Heart right ventricle (tissue), 16 donors: Measurements from ENCODE around the gene INPP4B. TPM values are rescaled to one million over a fixed set of nuclear protein-coding genes. Genes with fewer than 3 reads are reported as not detected.

Experiments used
- ATAC-seq, 8 donors: fragments of 200-7000 bp; cut with Tn5 transposase; one replicate each; pipeline ENCODE4 v1.9.1; 2020; ENCODE audit warnings: mild to moderate bottlenecking in 8 of 8, moderate library complexity in 8 of 8, moderate number of reproducible peaks in 1 of 8
- DNase-seq, 2 donors: peaks; one replicate each; pipeline ENCODE4 v3.0.0-alpha.2; 2020
- H3K27ac ChIP-seq, 10 donors: fragments of 200-600 bp; sonication (generic) in 2 of 10; one replicate each; pipeline versions ENCODE4 v1.5.0 to v1.8.0; 2020 to 2022; ENCODE audit warnings: mild to moderate bottlenecking in 3 of 10
- H3K27me3 ChIP-seq, 7 donors: fragments of 200-600 bp; one replicate each; pipeline ENCODE4 v1.8.0; 2021 to 2022; ENCODE audit warnings: mild to moderate bottlenecking in 2 of 7
- H3K36me3 ChIP-seq, 9 donors: fragments of 200-600 bp; sonication (generic) in 1 of 9; one replicate each; pipeline versions ENCODE4 v1.5.0 to v1.8.0; 2020 to 2022; ENCODE audit warnings: mild to moderate bottlenecking in 2 of 9
- H3K4me1 ChIP-seq, 9 donors: fragments of 200-600 bp; sonication (generic) in 1 of 9; one replicate each; pipeline versions ENCODE4 v1.5.0 to v1.8.0; 2020 to 2022; ENCODE audit warnings: mild to moderate bottlenecking in 4 of 9
- H3K4me3 ChIP-seq, 10 donors: fragments of 200-600 bp; sonication (generic) in 2 of 10; one replicate each; pipeline versions ENCODE4 v1.5.0 to v1.8.0; 2020 to 2022; ENCODE audit warnings: mild to moderate bottlenecking in 7 of 10, moderate library complexity in 2 of 10
- H3K9me3 ChIP-seq, 11 donors: fragments of 200-600 bp in 10 of 11; sonication (generic) in 2 of 11; one replicate each; pipeline versions ENCODE4 v1.5.0 to v1.8.0; 2013 to 2022; ENCODE audit warnings: mild to moderate bottlenecking in 2 of 11, control low read depth in 1 of 11, moderate library complexity in 1 of 11
- WGBS, 2 donors: extraction: QIAGEN DNeasy Blood & Tissue Kit; methylation state at CpG; one replicate each; pipeline ENCODE4 v1.1.7; 2013; ENCODE audit warnings: inconsistent platforms in 1 of 2; 5-methylcytosine and 5-hydroxymethylcytosine counted together
- intact Hi-C, 10 donors: fragments of 100-400 bp; cut with DNase I; formaldehyde crosslinking; loops; one replicate each; pipeline versions ENCODE4 v1.11.1 to v1.14.2; 2022
- polyA plus RNA-seq, 2 donors: library from polyadenylated mRNA; stranded (reverse); fragments of 200-250 nt; gene quantifications; one replicate each; pipeline ENCODE4 v1.2.3, GENCODE V29; 2013
- total RNA-seq, 10 donors: library from RNA; stranded (reverse); fragmentation: NEBNext Ultra II Directional in 3 of 10; extraction: Animal tissue kit (Norgen Biotek cat#: 25700) in 3 of 10; gene quantifications; one replicate each; pipeline versions ENCODE4 v1.2.1 to v1.2.4, GENCODE V29; 2021 to 2023
- TF ChIP-seq, protein P1 (sequence below), 9 donors: fragments of 200-600 bp; sonication (generic) in 2 of 9; IDR thresholded peaks; one replicate each; pipeline versions ENCODE4 v1.5.0 to v1.8.0; 2021 to 2022; ENCODE audit warnings: antibody characterized with exemption in 9 of 9, mild to moderate bottlenecking in 5 of 9, moderate library complexity in 1 of 9
- donor health status: Arrhythmogenic right ventricular cardiomyopathy.
- donor health status: ischemic (EF 13 %, LVEDD 7.1; RV severe dilation, severe dysfunction).
- donor health status: healthy with polysubstance abuse.
- donor health status: DM: no; HTN: yes; CAD: no.
- donor health status: DM: no; HTN: no; CAD: no.
- donor health status: ischemic (EF 25% LVEDD 6.9; RV normal size, moderate dysfunction).
- donor health status: ischemic (EF 25% LVEDD 5.7; RV mildly dilated, moderate dysfunction).
- donor health status: healthy.
- donor health status: DM: yes; HTN: yes; CAD: no.
- donor health status: Ischemic cardiomyopathy.
- donor health status: ischemic (EF 35%, LVEDD 5.7; RV mildly dilated, moderate dysfunction).
- donor health status: nonischemic (EF 11% LVEDD 7.7; RV severe dilation, severe dysfunction).
- donor health status: DM: yes; HTN: yes; CAD: no.
- donor health status: PGD.
- donor health status: ischemic (EF 29% LVEDD 5.4; RV normal size, mild dysfunction).
- donor health status: nonischemic (EF 23%, LVEDD 6.1; RV moderate dilation, normal function).

Gene INPP4B
- total and polyA plus RNA-seq, 12 donors = 3.7 to 100.0 (median 39.1) TPM

DNA sequence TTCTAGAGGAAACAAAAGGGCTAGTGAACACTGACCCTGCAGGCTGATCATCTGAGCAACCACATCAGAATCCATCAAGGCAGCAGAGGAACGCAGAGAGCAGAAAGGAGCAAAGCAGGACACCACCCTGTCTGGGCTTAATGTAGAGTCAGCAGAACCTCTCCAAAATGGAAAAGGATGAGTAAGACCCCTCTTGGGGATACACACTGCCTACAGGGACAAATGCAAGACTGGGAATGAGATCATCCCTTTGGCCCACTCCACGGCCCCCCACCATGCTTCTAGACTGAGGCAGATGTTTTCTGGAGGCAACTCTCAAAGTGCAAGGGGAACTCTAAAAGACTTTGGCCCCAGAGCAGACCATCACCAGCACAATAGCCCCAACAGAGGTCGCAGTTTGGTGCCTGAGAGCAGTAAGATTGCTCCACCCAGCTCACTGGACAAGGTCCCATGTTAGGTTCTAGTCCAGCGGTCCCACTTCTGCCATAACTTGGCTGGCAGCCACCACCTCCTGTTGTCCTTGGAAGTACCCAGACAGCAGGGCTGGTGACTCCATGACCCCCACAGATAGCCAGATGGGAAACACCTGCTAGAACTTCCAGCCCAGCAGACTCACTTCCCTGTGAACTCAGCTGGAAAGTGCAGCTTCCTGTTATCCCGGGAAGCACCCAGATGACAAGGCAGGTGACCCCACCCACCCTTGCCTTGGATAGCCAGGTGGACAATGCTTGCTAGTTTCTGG lies 372.7 kb downstream of the INPP4B start:
- peak; percentile 15 to 21 for DNase-seq
- peaks cover 0 to 16% (median 0%) of the 10 kb centered on the region in 9 donors for H3K4me1 ChIP-seq
- H3K27ac ChIP-seq = no peak overlapping the region
- TF ChIP-seq, protein P1, sequence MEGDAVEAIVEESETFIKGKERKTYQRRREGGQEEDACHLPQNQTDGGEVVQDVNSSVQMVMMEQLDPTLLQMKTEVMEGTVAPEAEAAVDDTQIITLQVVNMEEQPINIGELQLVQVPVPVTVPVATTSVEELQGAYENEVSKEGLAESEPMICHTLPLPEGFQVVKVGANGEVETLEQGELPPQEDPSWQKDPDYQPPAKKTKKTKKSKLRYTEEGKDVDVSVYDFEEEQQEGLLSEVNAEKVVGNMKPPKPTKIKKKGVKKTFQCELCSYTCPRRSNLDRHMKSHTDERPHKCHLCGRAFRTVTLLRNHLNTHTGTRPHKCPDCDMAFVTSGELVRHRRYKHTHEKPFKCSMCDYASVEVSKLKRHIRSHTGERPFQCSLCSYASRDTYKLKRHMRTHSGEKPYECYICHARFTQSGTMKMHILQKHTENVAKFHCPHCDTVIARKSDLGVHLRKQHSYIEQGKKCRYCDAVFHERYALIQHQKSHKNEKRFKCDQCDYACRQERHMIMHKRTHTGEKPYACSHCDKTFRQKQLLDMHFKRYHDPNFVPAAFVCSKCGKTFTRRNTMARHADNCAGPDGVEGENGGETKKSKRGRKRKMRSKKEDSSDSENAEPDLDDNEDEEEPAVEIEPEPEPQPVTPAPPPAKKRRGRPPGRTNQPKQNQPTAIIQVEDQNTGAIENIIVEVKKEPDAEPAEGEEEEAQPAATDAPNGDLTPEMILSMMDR (IDR thresholded peaks at IDR 0.05) = no peak
- no peaks in the 10 kb centered on the region for H3K9me3 ChIP-seq
- no peaks in the 10 kb centered on the region for H3K27me3 ChIP-seq
- WGBS, 2 donors = 57 to 72% methylated on average over 5 of the region's 5 CpGs
- H3K4me3 ChIP-seq = no peak overlapping the region
- peak in 6 of 8 donors; percentile 11 to 58 (median 47) for ATAC-seq
- intact Hi-C loops = no loop called here
- H3K36me3 ChIP-seq = no peaks in the 10 kb centered on the region

DNA sequence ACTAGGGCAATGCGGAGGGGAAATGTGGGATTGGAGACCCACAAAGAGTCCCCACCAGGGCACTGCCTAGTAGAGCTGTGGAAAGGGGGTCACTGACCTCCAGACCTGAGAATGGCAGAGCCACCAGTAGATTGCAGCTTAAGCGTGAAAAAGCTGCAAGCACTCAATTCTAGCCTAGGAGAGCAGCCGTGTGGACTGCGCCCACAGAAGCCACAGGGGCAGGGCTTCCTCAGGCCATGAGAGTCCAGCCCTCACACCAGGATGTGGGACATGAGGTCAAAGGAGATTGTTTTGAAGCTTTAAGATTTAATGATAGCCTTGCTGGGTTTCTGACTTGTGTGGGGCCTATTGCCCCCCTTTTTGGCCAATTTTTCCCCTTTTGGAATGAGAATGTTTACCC lies 379.0 kb downstream of the INPP4B start:
- no peak for ATAC-seq
- Histone ChIP-seq H3K4me1 (peaks cover 0 to 6% (median 0%) of the 10 kb centered on the region in 9 donors), H3K36me3 (no peaks in the 10 kb centered on the region), H3K27ac (no peak overlapping the region), H3K27me3 (no peaks in the 10 kb centered on the region), H3K9me3 (no peaks in the 10 kb centered on the region), H3K4me3 (no peak overlapping the region)
- 92 to 98% methylated on average over 4 of the region's 4 CpGs for WGBS, 2 donors
- TF ChIP-seq, protein P1 (IDR thresholded peaks at IDR 0.05) = no peak
- intact Hi-C loops = no loop called here
- no peak for DNase-seq

DNA sequence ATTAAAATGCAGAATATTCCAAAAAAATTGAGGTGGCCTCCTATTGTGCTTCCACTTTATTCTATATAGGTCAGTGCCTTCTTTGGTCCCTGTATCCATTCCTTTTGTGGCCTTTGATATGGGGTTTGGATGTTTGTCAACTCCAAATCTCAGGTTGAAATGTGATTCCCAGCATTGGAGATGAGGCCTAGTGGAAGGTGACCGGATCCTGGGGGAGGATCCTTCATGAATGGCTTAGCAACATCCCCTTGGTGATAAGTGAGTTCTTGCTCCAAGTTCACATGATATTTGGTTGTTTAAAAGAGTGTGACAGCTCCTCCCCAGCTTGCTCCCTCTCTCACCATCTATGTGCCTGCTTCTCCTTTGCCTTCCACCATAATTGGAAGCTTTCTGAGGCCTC lies 380.6 kb downstream of the INPP4B start:
- Histone ChIP-seq H3K27ac (no peak overlapping the region), H3K9me3 (no peaks in the 10 kb centered on the region), H3K4me1 (peaks cover 0 to 6% (median 0%) of the 10 kb centered on the region in 9 donors), H3K27me3 (no peaks in the 10 kb centered on the region), H3K4me3 (no peak overlapping the region), H3K36me3 (no peaks in the 10 kb centered on the region)
- 92 to 96% methylated on average over 1 of the region's 1 CpG for WGBS, 2 donors
- ATAC-seq (no peak), DNase-seq (no peak)
- intact Hi-C loops = no loop called here
- TF ChIP-seq, protein P1 (IDR thresholded peaks at IDR 0.05) = no peak

DNA sequence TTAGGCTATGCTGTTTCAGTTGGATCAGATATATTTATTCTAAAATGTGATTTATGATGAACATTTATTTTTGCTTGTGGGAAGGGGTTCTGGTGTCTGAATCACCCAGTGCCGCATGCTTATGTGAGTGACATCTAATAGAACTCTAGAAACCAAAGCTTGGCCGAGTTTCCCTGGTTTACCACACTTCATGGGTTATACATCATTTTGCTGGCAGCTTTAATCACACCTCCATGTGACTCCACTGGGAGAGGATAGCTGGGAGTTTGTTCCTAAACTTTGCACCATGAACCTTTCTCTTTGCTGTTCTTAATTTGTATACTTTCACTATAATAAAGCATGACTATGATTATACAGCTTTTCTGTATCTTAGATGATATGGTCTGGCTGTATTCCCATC lies 382.9 kb downstream of the INPP4B start:
- H3K4me3 ChIP-seq = no peak overlapping the region
- TF ChIP-seq, protein P1 (IDR thresholded peaks at IDR 0.05) = no peak
- no peaks in the 10 kb centered on the region for H3K9me3 ChIP-seq
- DNase-seq (no peak), ATAC-seq (no peak)
- no peak overlapping the region for H3K27ac ChIP-seq
- H3K27me3 ChIP-seq = no peaks in the 10 kb centered on the region
- 87 to 99% methylated on average over 2 of the region's 2 CpGs for WGBS, 2 donors
- intact Hi-C loops = no loop called here
- H3K36me3 ChIP-seq = no peaks in the 10 kb centered on the region
- H3K4me1 ChIP-seq = peaks cover 0 to 9% (median 0%) of the 10 kb centered on the region in 9 donors
